PC-3 (cell line): Measurements from ENCODE around the gene ADCY2.

Experiments
- CTCF ChIP-seq: fragments of 300-600 bp; sonication (generic); conservative IDR thresholded peaks from 2 replicates; pipeline ENCODE4 v1.5.1; 2017; ENCODE audit warnings: antibody characterized with exemption, low read depth, mild to moderate bottlenecking, low read length
- EZH2 ChIP-seq: fragments of 300-600 bp; sonication (generic); IDR thresholded peaks from one replicate; pipeline ENCODE4 v1.6.1; 2017; ENCODE audit warnings: antibody characterized with exemption, mild to moderate bottlenecking, low read length; ENCODE audit not compliant: unreplicated experiment
- EZH2phosphoT487 ChIP-seq: fragments of 300-600 bp; sonication (generic); IDR thresholded peaks from 2 replicates; pipeline ENCODE4 v1.6.1; 2018; ENCODE audit warnings: mild to moderate bottlenecking, antibody characterized with exemption, low read length, borderline replicate concordance

- TF ChIP-seq CTCF (no peak), EZH2phosphoT487 (no peak), EZH2 (no peak)
Measured at GRCh38 chr5:7789567-7789966, 393.6 kb downstream of the ADCY2 start.
